MM.1S (cell line): ENCODE measurements around the gene ARHGEF19.
"Not testable (repeated sequence)": the region's sequence is repeated elsewhere in the genome, so short reads cannot be mapped to it uniquely, and the experiment has no call there.

Experiments
- DNase-seq: peaks from one replicate; pipeline ENCODE4 v3.0.0-alpha.2; 2015
- H2AFZ ChIP-seq: fragments of 300-600 bp; sonication (generic); 2 replicates; pipeline ENCODE4 v1.6.0; 2016; ENCODE audit warnings: antibody characterized with exemption, low read length
- H3F3A ChIP-seq: fragments of 300-600 bp; sonication (generic); 2 replicates; pipeline ENCODE4 v1.6.1; 2016; ENCODE audit warnings: mild to moderate bottlenecking, antibody characterized with exemption, low read length, moderate library complexity, mixed read lengths; ENCODE audit not compliant: insufficient read depth
- H3K27ac ChIP-seq: fragments of 300-600 bp; sonication (generic); 2 replicates; pipeline ENCODE4 v1.5.1; 2016; ENCODE audit warnings: mild to moderate bottlenecking, low read length
- H3K27me3 ChIP-seq: fragments of 300-600 bp; sonication (generic); replicated peaks from 2 replicates; pipeline ENCODE4 v1.6.0; 2016; ENCODE audit warnings: low read length; ENCODE audit not compliant: insufficient read depth
- H3K36me3 ChIP-seq: fragments of 300-600 bp; sonication (generic); replicated peaks from 2 replicates; pipeline ENCODE4 v1.6.1; 2016; ENCODE audit warnings: mild to moderate bottlenecking, low read length, mixed read lengths; ENCODE audit not compliant: insufficient read depth
- H3K4me1 ChIP-seq: fragments of 300-600 bp; sonication (generic); 2 replicates; pipeline ENCODE4 v1.6.1; 2016; ENCODE audit warnings: low read length, mixed read lengths
- H3K4me2 ChIP-seq: fragments of 300-600 bp; sonication (generic); 2 replicates; pipeline ENCODE4 v1.6.0; 2016; ENCODE audit warnings: low read depth, low read length
- H3K4me3 ChIP-seq: fragments of 300-600 bp; sonication (generic); 2 replicates; pipeline ENCODE4 v1.5.1; 2016; ENCODE audit warnings: low read length, mixed read lengths
- H3K79me2 ChIP-seq: fragments of 300-600 bp; sonication (generic); 2 replicates; pipeline ENCODE4 v1.6.1; 2016; ENCODE audit warnings: mixed run types, low read length, mixed read lengths
- H3K9ac ChIP-seq: fragments of 300-600 bp; sonication (generic); 2 replicates; pipeline ENCODE4 v1.6.1; 2016; ENCODE audit warnings: low read length, mixed read lengths
- H3K9me2 ChIP-seq: fragments of 300-600 bp; sonication (generic); replicated peaks from 2 replicates; pipeline ENCODE4 v1.6.1; 2016; ENCODE audit warnings: mild to moderate bottlenecking, low read length, mixed read lengths; ENCODE audit not compliant: insufficient read depth
- H3K9me3 ChIP-seq: fragments of 300-600 bp; sonication (generic); replicated peaks from 2 replicates; pipeline ENCODE4 v1.6.1; 2016; ENCODE audit warnings: mild to moderate bottlenecking, low read length, mixed read lengths; ENCODE audit not compliant: insufficient read depth
- H4K20me1 ChIP-seq: fragments of 300-600 bp; sonication (generic); 2 replicates; pipeline ENCODE4 v1.6.1; 2016; ENCODE audit warnings: mild to moderate bottlenecking, low read length, moderate library complexity, mixed read lengths; ENCODE audit not compliant: insufficient read depth
- EZH2 ChIP-seq: fragments of 300-600 bp; sonication (generic); optimal IDR thresholded peaks from 2 replicates; pipeline ENCODE3; 2017; ENCODE audit warnings: low read depth, mild to moderate bottlenecking, antibody characterized with exemption, low read length, mixed read lengths
- EZH2phosphoT487 ChIP-seq: fragments of 300-600 bp; sonication (generic); IDR thresholded peaks from 2 replicates; pipeline ENCODE4 v1.6.1; 2018; ENCODE audit warnings: antibody characterized with exemption, low read length
- TF ChIP-seq, protein P1 (sequence below): fragments of 300-600 bp; sonication (generic); IDR thresholded peaks from 2 replicates; pipeline ENCODE4 v1.5.1; 2016; ENCODE audit warnings: antibody characterized with exemption, low read length, mixed read lengths

ARHGEF19 gene

DNA sequence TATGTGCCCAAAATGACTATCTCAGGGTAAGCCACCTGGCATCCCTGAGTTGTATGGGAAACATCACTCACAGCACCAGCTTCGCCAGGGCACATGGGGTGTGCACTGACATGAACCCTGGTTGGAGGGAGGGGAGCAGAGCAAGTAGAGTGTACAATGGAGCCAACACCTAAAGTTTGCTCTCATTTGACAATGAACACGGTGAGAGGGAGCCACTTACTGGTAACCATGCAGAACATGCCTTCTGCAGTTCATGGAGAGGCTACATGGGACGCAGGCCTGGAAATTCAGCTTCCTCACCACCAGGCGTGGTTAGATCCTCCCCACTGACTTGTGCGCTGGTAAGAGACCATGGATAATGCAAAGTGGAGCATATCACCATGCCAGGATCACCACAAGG lies 34.5 kb upstream of the ARHGEF19 start:
- H3K9me3 ChIP-seq = no peaks in the 10 kb centered on the region
- no peak overlapping the region for H2AFZ ChIP-seq
- H3K36me3 ChIP-seq = no peaks in the 10 kb centered on the region
- H3F3A ChIP-seq = peaks cover 5% of the 10 kb centered on the region; the same call in 1 of the 2 replicates
- H3K27ac ChIP-seq = no peak overlapping the region
- H3K4me3 ChIP-seq = no peak overlapping the region
- DNase-seq = no peak
- H3K4me2 ChIP-seq = no peak overlapping the region
- TF ChIP-seq, protein P1, sequence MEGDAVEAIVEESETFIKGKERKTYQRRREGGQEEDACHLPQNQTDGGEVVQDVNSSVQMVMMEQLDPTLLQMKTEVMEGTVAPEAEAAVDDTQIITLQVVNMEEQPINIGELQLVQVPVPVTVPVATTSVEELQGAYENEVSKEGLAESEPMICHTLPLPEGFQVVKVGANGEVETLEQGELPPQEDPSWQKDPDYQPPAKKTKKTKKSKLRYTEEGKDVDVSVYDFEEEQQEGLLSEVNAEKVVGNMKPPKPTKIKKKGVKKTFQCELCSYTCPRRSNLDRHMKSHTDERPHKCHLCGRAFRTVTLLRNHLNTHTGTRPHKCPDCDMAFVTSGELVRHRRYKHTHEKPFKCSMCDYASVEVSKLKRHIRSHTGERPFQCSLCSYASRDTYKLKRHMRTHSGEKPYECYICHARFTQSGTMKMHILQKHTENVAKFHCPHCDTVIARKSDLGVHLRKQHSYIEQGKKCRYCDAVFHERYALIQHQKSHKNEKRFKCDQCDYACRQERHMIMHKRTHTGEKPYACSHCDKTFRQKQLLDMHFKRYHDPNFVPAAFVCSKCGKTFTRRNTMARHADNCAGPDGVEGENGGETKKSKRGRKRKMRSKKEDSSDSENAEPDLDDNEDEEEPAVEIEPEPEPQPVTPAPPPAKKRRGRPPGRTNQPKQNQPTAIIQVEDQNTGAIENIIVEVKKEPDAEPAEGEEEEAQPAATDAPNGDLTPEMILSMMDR = no peak
- TF ChIP-seq EZH2phosphoT487 = no peak
- no peaks in the 10 kb centered on the region for H4K20me1 ChIP-seq
- H3K9me2 ChIP-seq = no peaks in the 10 kb centered on the region
- peaks cover 9% of the 10 kb centered on the region for H3K4me1 ChIP-seq
- H3K27me3 ChIP-seq = no peaks in the 10 kb centered on the region
- no peaks in the 10 kb centered on the region for H3K79me2 ChIP-seq
- no peak overlapping the region for H3K9ac ChIP-seq

DNA sequence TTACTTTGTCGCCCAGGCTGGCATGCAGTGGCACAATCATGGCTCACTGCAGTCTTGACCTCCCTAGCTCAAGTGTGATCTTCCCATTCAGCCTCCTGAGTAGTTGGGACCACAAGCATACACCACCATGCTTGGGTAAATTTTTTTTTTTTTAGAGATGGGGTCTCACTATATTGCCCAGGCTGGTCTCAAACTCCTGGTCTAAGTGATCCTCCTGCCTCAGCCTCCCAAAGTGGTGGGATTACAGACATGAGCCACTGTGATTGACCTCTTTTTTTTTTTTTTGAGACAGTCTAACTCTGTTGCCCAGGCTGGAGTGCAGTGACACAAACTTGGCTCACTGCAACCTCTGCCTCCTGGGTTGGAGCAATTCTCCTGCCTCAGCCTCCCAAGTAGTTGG lies 33.8 kb upstream of the ARHGEF19 start:
- H3K27me3 ChIP-seq, H4K20me1 ChIP-seq: not testable (repeated sequence)

DNA sequence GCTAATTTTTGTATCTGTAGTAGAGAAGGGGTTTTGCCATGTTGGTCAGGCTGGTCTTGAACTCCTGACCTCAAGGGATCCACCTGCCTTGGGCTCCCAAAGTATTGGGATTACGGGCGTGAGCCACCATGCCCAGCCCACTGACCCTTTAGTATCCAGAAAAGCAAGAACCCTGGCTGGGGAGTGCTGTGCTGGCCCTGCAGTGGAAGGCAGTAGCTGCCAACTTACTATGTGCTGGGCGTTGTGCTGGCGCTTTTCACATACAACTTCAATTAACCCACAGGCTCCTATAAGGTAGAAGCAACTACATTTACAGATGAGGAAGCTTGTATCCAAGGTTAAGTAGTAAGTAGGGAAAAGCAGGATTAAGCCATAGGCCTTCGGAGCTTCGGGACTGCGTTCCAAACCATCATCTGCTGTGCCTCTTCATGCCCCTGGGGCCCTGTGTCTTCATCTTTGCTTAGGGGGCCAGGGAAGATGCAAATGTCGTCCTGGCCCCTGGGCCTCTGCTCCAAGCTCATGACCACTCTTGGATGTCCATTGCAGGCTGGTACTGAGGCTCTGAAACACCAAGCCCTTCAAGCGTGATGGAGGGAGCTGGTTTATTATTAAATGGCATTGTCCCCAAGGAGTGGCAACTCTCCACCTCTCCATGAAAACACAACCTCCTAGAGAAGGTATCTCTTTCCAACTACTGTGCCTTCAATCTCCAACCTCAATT lies 33.2 kb upstream of the ARHGEF19 start:
- Histone ChIP-seq H3K4me1 (peaks cover 9% of the 10 kb centered on the region), H2AFZ (no peak overlapping the region), H3K36me3 (no peaks in the 10 kb centered on the region), H3K9me3 (no peaks in the 10 kb centered on the region), H3K9me2 (no peaks in the 10 kb centered on the region), H3K27me3 (no peaks in the 10 kb centered on the region), H3K9ac (no peak overlapping the region), H4K20me1 (no peaks in the 10 kb centered on the region), H3K79me2 (no peaks in the 10 kb centered on the region), H3K4me3 (no peak overlapping the region), H3F3A (peaks cover 5% of the 10 kb centered on the region; the same call in 1 of the 2 replicates), H3K4me2 (no peak overlapping the region), H3K27ac (no peak overlapping the region)
- TF ChIP-seq EZH2 = no peak
- no peak for TF ChIP-seq EZH2phosphoT487
- TF ChIP-seq, protein P1 = no peak
- DNase-seq = no peak

More for the DNA sequence above, 33.8 kb upstream of the ARHGEF19 start:
- not testable (repeated sequence) for H3K36me3 ChIP-seq, H3K9ac ChIP-seq, H3K27ac ChIP-seq, DNase-seq, H3K9me3 ChIP-seq, H3K4me2 ChIP-seq, H3K9me2 ChIP-seq, H3K4me3 ChIP-seq, H3F3A ChIP-seq, H3K79me2 ChIP-seq, H3K4me1 ChIP-seq, H2AFZ ChIP-seq

DNA sequence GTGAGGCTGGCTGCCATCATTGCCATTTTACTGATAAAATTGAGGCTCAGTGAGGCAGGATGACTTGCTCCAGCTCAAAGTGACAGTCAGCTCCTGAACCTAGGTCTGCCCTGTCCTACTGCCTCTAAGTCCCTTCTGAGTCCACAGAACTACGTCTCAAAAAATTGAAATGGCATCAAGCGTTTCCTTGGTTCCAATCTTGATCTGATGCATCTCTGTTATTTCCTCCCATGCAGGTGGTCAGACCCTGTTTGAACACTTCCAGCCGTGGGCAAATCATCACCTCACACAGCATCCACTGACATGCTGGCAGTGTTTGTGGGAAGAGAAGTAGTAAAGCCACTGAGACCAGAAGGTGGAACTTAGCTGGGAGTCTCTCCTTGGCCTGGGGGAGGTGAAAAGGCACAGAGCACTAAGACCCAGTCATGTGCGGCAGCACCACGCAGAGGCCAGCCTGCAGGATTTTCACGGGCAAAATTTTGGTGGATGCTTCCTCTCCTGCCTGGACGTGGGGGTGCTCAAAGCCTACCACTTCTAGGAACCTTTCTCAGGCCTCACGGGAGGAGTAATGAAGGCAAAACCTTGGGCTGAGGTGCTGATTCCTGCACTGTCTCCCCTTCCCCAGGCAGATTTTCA lies 32.3 kb upstream of the ARHGEF19 start:
- no peaks in the 10 kb centered on the region for H3K27me3 ChIP-seq
- H3K27ac ChIP-seq = no peak overlapping the region
- no peak overlapping the region for H3K9ac ChIP-seq
- H3F3A ChIP-seq = peaks cover 5% of the 10 kb centered on the region; the same call in 1 of the 2 replicates
- no peak overlapping the region for H3K4me2 ChIP-seq
- TF ChIP-seq EZH2phosphoT487 (no peak), EZH2 (no peak)
- TF ChIP-seq, protein P1 = no peak
- no peaks in the 10 kb centered on the region for H3K36me3 ChIP-seq
- no peaks in the 10 kb centered on the region for H4K20me1 ChIP-seq
- no peak for DNase-seq
- H3K4me1 ChIP-seq = peaks cover 6% of the 10 kb centered on the region
- no peak overlapping the region for H3K4me3 ChIP-seq
- no peaks in the 10 kb centered on the region for H3K9me2 ChIP-seq
- no peak overlapping the region for H2AFZ ChIP-seq
- H3K9me3 ChIP-seq = no peaks in the 10 kb centered on the region
- no peaks in the 10 kb centered on the region for H3K79me2 ChIP-seq
